Left ventricle myocardium inferior (tissue), 1 donor: Measurements from ENCODE around the gene CYBA. TPM values are rescaled to one million over a fixed set of nuclear protein-coding genes. Genes with fewer than 3 reads are reported as not detected.

Experiments used
- DNase-seq: peaks from one replicate; pipeline ENCODE4 v3.0.0-alpha.2; 2020
- H3K27ac ChIP-seq: fragments of 200-600 bp; replicated peaks from 2 replicates; pipeline ENCODE4 v1.8.0; 2021
- H3K27me3 ChIP-seq: fragments of 200-600 bp; 2 replicates; pipeline ENCODE4 v1.8.0; 2021; ENCODE audit warnings: low read depth
- H3K36me3 ChIP-seq: fragments of 200-600 bp; 2 replicates; pipeline ENCODE4 v1.8.0; 2021
- H3K4me1 ChIP-seq: fragments of 200-600 bp; 2 replicates; pipeline ENCODE4 v1.8.0; 2021
- H3K4me3 ChIP-seq: fragments of 200-600 bp; 2 replicates; pipeline ENCODE4 v1.8.0; 2021; ENCODE audit warnings: mild to moderate bottlenecking, moderate library complexity
- H3K9me3 ChIP-seq: fragments of 200-600 bp; replicated peaks from 2 replicates; pipeline ENCODE4 v1.8.0; 2021
- CTCF ChIP-seq: fragments of 200-600 bp; IDR thresholded peaks from 2 replicates; pipeline ENCODE4 v1.8.0; 2021; ENCODE audit warnings: antibody characterized with exemption, mild to moderate bottlenecking, borderline replicate concordance
- intact Hi-C: fragments of 100-400 bp; cut with micrococcal nuclease; formaldehyde crosslinking; loops from one replicate; pipeline ENCODE4 v1.11.0; 2022
- total RNA-seq: library from RNA; stranded (reverse); fragmentation: NEBNext Ultra II Directional; extraction: Animal tissue kit (Norgen Biotek cat#: 25700); gene quantifications from one replicate; pipeline ENCODE4 v1.2.1, GENCODE V29; 2021
- donor health status: DM: no; HTN: yes; CAD: no; lungs with severe emphysema.

CYBA gene
- total RNA-seq, 1 donor from 2014 or later = 42.6 TPM

GRCh38 chr16:88649924-88650748 is 717 bp downstream of the CYBA start:
- Histone ChIP-seq H3K4me3 (peak overlapping the region; percentile 89), H3K9me3 (no peaks in the 10 kb centered on the region), H3K27ac (peak overlapping the region; percentile 84), H3K4me1 (peaks cover 30% of the 10 kb centered on the region), H3K36me3 (peaks cover 17% of the 10 kb centered on the region), H3K27me3 (no peaks in the 10 kb centered on the region)
- peak; percentile 47 for DNase-seq
- intact Hi-C loops = no loop called here
- TF ChIP-seq CTCF = no peak

GRCh38 chr16:88649195-88649923 is 1.5 kb downstream of the CYBA start:
- Histone ChIP-seq H3K36me3 (peaks cover 9% of the 10 kb centered on the region), H3K9me3 (no peaks in the 10 kb centered on the region), H3K27ac (peak overlapping the region; percentile 84), H3K4me1 (peaks cover 30% of the 10 kb centered on the region), H3K4me3 (peak overlapping the region; percentile 89), H3K27me3 (no peaks in the 10 kb centered on the region)
- TF ChIP-seq CTCF = no peak
- DNase-seq = no peak
- intact Hi-C loops = no loop called here

GRCh38 chr16:88647178-88648070 is 3.4 kb downstream of the CYBA start:
- H3K27me3 ChIP-seq = no peaks in the 10 kb centered on the region
- H3K4me1 ChIP-seq = peaks cover 30% of the 10 kb centered on the region
- no peaks in the 10 kb centered on the region for H3K9me3 ChIP-seq
- DNase-seq = no peak
- H3K4me3 ChIP-seq = no peak overlapping the region
- H3K27ac ChIP-seq = no peak overlapping the region
- intact Hi-C loops = no loop called here
- no peaks in the 10 kb centered on the region for H3K36me3 ChIP-seq
- no peak for TF ChIP-seq CTCF

GRCh38 chr16:88646345-88647034 is 4.4 kb downstream of the CYBA start:
- H3K36me3 ChIP-seq = no peaks in the 10 kb centered on the region
- H3K4me3 ChIP-seq = no peak overlapping the region
- no peaks in the 10 kb centered on the region for H3K27me3 ChIP-seq
- no peaks in the 10 kb centered on the region for H3K9me3 ChIP-seq
- TF ChIP-seq CTCF = no peak
- H3K27ac ChIP-seq = no peak overlapping the region
- intact Hi-C loops = no loop called here
- DNase-seq = no peak
- peaks cover 24% of the 10 kb centered on the region for H3K4me1 ChIP-seq

GRCh38 chr16:88645941-88646340 is 4.9 kb downstream of the CYBA start:
- no peak for TF ChIP-seq CTCF
- Histone ChIP-seq H3K27ac (no peak overlapping the region), H3K4me3 (no peak overlapping the region), H3K9me3 (no peaks in the 10 kb centered on the region), H3K27me3 (peaks cover 5% of the 10 kb centered on the region), H3K36me3 (no peaks in the 10 kb centered on the region), H3K4me1 (peaks cover 19% of the 10 kb centered on the region)
- no peak for DNase-seq
- intact Hi-C loops = no loop called here
